ENCODE measurements around the gene ARHGEF7. TPM values are rescaled to one million over a fixed set of nuclear protein-coding genes. Genes with fewer than 3 reads are reported as not detected.

The ARHGEF7 gene
- total and polyA plus RNA-seq, 2 experiments from 2014 or later: 23.6 to 58.9 TPM

GRCh38 chr13:111325146-111325890, 210.2 kb downstream of the ARHGEF7 start:
- Histone ChIP-seq H3K36me3 (ENCODE audit: insufficient read depth) (no peaks in the 10 kb centered on the region), H3K27ac (ENCODE audit: low read depth) (no peak overlapping the region), H2AFZ (no peak overlapping the region), H3K79me2 (replicated peaks; ENCODE audit: insufficient read depth) (no peaks in the 10 kb centered on the region), H3K4me3 (no peak overlapping the region), H3K9me2 (ENCODE audit: insufficient read depth) (no peaks in the 10 kb centered on the region), H3K4me1 (ENCODE audit: insufficient read depth) (no peaks in the 10 kb centered on the region), H3F3A (replicated peaks; ENCODE audit: low read depth) (no peaks in the 10 kb centered on the region), H3K27me3 (ENCODE audit: insufficient read depth) (no peaks in the 10 kb centered on the region), H3K4me2 (no peak overlapping the region), H4K20me1 (replicated peaks; ENCODE audit: insufficient read depth) (no peaks in the 10 kb centered on the region)
- TF ChIP-seq NANOG (IDR thresholded peaks at IDR 0.05; ENCODE audit: borderline replicate concordance) (no peak), ZNF331 (CRISPR knock-in tag; IDR thresholded peaks at IDR 0.05; ENCODE audit: low read depth) (no peak), CTCF (conservative IDR thresholded peaks at IDR 0.05; ENCODE audit: low read depth in 2 of 2) (no peak), EZH2phosphoT487 (IDR thresholded peaks at IDR 0.05; ENCODE audit: unreplicated experiment) (no peak), ZNF114 (CRISPR knock-in tag; IDR thresholded peaks at IDR 0.05) (no peak), CREB1 (CRISPR knock-in tag; IDR thresholded peaks at IDR 0.05; ENCODE audit: low read depth) (no peak), POLR2AphosphoS5 (IDR thresholded peaks at IDR 0.05; ENCODE audit: low read depth) (no peak), REST (IDR thresholded peaks at IDR 0.05; ENCODE audit: unreplicated experiment) (no peak), EZH2 (IDR thresholded peaks at IDR 0.05; ENCODE audit: low read depth, unreplicated experiment) (no peak), STAT1 (IDR thresholded peaks at IDR 0.05; ENCODE audit: unreplicated experiment) (no peak), JUNB (IDR thresholded peaks at IDR 0.05; ENCODE audit: unreplicated experiment) (no peak)
- TF ChIP-seq, protein P1, sequence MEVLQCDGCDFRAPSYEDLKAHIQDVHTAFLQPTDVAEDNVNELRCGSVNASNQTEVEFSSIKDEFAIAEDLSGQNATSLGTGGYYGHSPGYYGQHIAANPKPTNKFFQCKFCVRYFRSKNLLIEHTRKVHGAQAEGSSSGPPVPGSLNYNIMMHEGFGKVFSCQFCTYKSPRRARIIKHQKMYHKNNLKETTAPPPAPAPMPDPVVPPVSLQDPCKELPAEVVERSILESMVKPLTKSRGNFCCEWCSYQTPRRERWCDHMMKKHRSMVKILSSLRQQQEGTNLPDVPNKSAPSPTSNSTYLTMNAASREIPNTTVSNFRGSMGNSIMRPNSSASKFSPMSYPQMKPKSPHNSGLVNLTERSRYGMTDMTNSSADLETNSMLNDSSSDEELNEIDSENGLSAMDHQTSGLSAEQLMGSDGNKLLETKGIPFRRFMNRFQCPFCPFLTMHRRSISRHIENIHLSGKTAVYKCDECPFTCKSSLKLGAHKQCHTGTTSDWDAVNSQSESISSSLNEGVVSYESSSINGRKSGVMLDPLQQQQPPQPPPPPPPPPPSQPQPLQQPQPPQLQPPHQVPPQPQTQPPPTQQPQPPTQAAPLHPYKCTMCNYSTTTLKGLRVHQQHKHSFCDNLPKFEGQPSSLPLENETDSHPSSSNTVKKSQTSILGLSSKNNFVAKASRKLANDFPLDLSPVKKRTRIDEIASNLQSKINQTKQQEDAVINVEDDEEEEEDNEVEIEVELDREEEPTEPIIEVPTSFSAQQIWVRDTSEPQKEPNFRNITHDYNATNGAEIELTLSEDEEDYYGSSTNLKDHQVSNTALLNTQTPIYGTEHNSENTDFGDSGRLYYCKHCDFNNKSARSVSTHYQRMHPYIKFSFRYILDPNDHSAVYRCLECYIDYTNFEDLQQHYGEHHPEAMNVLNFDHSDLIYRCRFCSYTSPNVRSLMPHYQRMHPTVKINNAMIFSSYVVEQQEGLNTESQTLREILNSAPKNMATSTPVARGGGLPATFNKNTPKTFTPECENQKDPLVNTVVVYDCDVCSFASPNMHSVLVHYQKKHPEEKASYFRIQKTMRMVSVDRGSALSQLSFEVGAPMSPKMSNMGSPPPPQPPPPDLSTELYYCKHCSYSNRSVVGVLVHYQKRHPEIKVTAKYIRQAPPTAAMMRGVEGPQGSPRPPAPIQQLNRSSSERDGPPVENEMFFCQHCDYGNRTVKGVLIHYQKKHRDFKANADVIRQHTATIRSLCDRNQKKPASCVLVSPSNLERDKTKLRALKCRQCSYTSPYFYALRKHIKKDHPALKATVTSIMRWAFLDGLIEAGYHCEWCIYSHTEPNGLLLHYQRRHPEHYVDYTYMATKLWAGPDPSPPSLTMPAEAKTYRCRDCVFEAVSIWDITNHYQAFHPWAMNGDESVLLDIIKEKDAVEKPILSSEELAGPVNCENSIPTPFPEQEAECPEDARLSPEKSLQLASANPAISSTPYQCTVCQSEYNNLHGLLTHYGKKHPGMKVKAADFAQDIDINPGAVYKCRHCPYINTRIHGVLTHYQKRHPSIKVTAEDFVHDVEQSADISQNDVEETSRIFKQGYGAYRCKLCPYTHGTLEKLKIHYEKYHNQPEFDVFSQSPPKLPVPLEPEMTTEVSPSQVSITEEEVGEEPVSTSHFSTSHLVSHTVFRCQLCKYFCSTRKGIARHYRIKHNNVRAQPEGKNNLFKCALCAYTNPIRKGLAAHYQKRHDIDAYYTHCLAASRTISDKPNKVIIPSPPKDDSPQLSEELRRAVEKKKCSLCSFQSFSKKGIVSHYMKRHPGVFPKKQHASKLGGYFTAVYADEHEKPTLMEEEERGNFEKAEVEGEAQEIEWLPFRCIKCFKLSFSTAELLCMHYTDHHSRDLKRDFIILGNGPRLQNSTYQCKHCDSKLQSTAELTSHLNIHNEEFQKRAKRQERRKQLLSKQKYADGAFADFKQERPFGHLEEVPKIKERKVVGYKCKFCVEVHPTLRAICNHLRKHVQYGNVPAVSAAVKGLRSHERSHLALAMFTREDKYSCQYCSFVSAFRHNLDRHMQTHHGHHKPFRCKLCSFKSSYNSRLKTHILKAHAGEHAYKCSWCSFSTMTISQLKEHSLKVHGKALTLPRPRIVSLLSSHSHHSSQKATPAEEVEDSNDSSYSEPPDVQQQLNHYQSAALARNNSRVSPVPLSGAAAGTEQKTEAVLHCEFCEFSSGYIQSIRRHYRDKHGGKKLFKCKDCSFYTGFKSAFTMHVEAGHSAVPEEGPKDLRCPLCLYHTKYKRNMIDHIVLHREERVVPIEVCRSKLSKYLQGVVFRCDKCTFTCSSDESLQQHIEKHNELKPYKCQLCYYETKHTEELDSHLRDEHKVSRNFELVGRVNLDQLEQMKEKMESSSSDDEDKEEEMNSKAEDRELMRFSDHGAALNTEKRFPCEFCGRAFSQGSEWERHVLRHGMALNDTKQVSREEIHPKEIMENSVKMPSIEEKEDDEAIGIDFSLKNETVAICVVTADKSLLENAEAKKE (CRISPR knock-in tag; IDR thresholded peaks at IDR 0.05): no peak
- TF ChIP-seq, protein P2, sequence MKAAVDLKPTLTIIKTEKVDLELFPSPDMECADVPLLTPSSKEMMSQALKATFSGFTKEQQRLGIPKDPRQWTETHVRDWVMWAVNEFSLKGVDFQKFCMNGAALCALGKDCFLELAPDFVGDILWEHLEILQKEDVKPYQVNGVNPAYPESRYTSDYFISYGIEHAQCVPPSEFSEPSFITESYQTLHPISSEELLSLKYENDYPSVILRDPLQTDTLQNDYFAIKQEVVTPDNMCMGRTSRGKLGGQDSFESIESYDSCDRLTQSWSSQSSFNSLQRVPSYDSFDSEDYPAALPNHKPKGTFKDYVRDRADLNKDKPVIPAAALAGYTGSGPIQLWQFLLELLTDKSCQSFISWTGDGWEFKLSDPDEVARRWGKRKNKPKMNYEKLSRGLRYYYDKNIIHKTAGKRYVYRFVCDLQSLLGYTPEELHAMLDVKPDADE (IDR thresholded peaks at IDR 0.05): no peak
- no peak overlapping the region for H3K27ac Mint-ChIP-seq
- DNase-seq (ENCODE audit: low spot score) (no peak), ATAC-seq (no peak)
- no peaks in the 10 kb centered on the region for H3K9me3 Mint-ChIP-seq
- peaks cover 9% of the 10 kb centered on the region for H3K27me3 Mint-ChIP-seq (ENCODE audit: insufficient read depth, low read depth, poor library complexity)
- H3K4me1 Mint-ChIP-seq: peaks cover 5% of the 10 kb centered on the region; the same call in 1 of the 3 replicates
- no peaks in the 10 kb centered on the region; the same call in 2 of the 3 replicates for H3K36me3 Mint-ChIP-seq (ENCODE audit: low read depth)
- no peak overlapping the region for H3K4me3 Mint-ChIP-seq

Data from GM23338 (cell line).